H1 (cell line): Measurements from ENCODE around the gene UBE2D4.
"Not testable (repeated sequence)": the region's sequence is repeated elsewhere in the genome, so short reads cannot be mapped to it uniquely, and the experiment has no call there.

Experiments
- CBX5 ChIP-seq: fragments of 300-800, 300-1000 bp; sonication (generic); IDR thresholded peaks from 2 replicates; pipeline ENCODE4 v1.7.1; 2016; ENCODE audit warnings: antibody characterized with exemption, low read length, low read depth
- CREB1 ChIP-seq: IDR thresholded peaks from 2 replicates; pipeline ENCODE4 v1.6.1; 2012; ENCODE audit warnings: inconsistent platforms
- EZH2 ChIP-seq: fragments of 200-600 bp; sonication (generic); IDR thresholded peaks from 2 replicates; pipeline ENCODE4 v1.7.1; 2012; ENCODE audit warnings: low read depth, mild to moderate bottlenecking, moderate library complexity, low read length, inconsistent platforms; ENCODE audit not compliant: severe bottlenecking
- KDM1A ChIP-seq: fragments of 200-600, 300-600 bp; sonication (generic); IDR thresholded peaks from 2 replicates; pipeline ENCODE4 v1.7.1; 2016; ENCODE audit warnings: mild to moderate bottlenecking, low read length, borderline replicate concordance
- POLR2A ChIP-seq, 2 experiments: IDR thresholded peaks; 1 replicate in 1 of 2; 2 replicates in 1 of 2; pipeline ENCODE4 v1.6.1; 2011; ENCODE audit warnings: low read depth in 2 of 2, low read length in 2 of 2, mild to moderate bottlenecking in 2 of 2; ENCODE audit errors: control extremely low read depth in 1 of 2
- TEAD4 ChIP-seq: IDR thresholded peaks from 2 replicates; pipeline ENCODE4 v1.6.1; 2012; ENCODE audit warnings: low read depth, low read length, inconsistent platforms, mixed read lengths
- YY1 ChIP-seq: IDR thresholded peaks from 2 replicates; pipeline ENCODE4 v1.6.1; 2011; ENCODE audit warnings: low read depth, mild to moderate bottlenecking, low read length
- TF ChIP-seq, protein P1 (sequence below), 3 experiments: IDR thresholded peaks; 1 replicate in 2 of 3; 2 replicates in 1 of 3; pipeline versions ENCODE4 v1.5.1 to v1.6.1; 2011; ENCODE audit warnings: low read length in 3 of 3, mild to moderate bottlenecking in 3 of 3, inconsistent platforms in 2 of 3, low read depth in 1 of 3, moderate library complexity in 1 of 3; ENCODE audit not compliant: insufficient read depth in 1 of 3; ENCODE audit errors: control extremely low read depth in 1 of 3

DNA sequence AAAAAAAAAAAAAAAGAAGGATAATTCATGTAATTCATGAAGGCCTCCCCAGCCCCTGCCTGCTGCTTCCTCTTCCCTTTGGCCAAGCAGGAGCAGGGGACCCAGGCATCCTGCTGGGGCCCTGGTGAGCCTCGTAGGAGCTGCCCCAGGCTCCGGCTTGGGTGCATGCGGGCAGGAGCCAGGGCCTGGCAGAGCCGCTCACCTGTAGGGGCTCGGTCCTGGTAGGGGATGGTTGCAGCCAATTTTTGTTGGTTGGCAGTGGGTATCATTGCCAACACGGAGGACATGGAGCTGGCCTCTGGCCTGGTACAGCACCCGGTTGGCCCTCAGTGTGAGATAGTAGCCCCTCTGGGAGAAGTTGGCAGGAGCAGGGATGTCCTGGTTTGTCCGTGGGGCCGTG is 61.2 kb downstream of the UBE2D4 start:
- not testable (repeated sequence) for TF ChIP-seq KDM1A; POLR2A (IDR thresholded peaks at IDR 0.05; ENCODE audit: control extremely low read depth in 1 of 2, low read depth in 2 of 2, low read length in 2 of 2); YY1; TEAD4; CREB1; CBX5; EZH2
- TF ChIP-seq, protein P1, sequence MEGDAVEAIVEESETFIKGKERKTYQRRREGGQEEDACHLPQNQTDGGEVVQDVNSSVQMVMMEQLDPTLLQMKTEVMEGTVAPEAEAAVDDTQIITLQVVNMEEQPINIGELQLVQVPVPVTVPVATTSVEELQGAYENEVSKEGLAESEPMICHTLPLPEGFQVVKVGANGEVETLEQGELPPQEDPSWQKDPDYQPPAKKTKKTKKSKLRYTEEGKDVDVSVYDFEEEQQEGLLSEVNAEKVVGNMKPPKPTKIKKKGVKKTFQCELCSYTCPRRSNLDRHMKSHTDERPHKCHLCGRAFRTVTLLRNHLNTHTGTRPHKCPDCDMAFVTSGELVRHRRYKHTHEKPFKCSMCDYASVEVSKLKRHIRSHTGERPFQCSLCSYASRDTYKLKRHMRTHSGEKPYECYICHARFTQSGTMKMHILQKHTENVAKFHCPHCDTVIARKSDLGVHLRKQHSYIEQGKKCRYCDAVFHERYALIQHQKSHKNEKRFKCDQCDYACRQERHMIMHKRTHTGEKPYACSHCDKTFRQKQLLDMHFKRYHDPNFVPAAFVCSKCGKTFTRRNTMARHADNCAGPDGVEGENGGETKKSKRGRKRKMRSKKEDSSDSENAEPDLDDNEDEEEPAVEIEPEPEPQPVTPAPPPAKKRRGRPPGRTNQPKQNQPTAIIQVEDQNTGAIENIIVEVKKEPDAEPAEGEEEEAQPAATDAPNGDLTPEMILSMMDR (IDR thresholded peaks at IDR 0.05; ENCODE audit: control extremely low read depth in 1 of 3, insufficient read depth in 1 of 3, low read depth in 1 of 3, low read length in 3 of 3), result not testable (repeated sequence)
